Measurements from ENCODE around the gene CCNDBP1.

The CCNDBP1 gene

DNA sequence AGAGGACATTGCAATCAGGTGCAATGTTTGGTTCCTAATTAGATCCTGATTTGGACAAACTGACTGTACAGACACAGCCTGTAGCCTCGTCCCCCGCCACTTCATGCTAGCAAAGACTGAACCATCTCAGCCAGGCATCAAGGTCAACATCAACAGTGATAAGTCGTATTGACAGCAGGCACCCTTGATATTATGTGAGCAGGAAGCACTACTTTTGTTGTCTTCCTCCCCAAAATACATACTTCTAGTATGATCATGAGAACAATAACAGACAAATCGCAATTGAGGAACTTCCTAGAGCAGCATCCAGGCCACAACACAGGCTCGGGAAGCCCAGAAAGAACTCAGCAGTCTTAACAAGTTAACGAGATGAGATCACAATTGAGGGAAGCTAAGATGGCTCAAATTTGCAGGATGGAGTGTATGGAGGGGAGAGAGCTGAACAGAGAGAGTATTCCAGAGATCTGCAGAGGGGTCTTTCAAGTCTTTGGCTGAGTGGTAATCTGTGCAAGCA lies 61.1 kb downstream of the CCNDBP1 start:
- DNase-seq (ENCODE audit: low read depth): no peak
